ENCODE measurements around the gene METTL4. TPM values are rescaled to one million over a fixed set of nuclear protein-coding genes. Genes with fewer than 3 reads are reported as not detected.

The METTL4 gene
- total RNA-seq, 2 donors from 2014 or later: 11.2 to 17.5 TPM

DNA sequence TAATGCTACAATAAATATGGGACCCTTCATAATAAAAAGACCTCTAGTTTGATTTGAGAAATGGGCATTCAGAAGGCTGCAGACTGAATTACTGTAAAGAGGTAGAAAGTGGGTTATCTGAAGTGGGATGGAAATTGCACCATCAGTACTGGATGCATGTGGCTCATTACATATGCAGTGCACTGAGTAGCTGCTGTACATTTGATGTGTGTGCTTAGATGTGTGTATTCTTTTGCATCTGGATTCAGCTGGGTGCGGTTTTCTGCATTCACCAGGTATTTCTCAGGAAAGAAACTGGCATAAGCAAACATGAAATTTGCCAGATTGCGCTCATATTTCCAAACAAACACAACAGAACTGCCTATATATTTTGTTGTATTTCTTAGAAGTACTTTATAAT lies 38.3 kb upstream of the METTL4 start:
- H3K9me3 ChIP-seq (ENCODE audit: control insufficient read depth, low read length): peaks cover 1% of the 10 kb centered on the region
- Mint-ChIP-seq H3K4me3 (no peak overlapping the region), H3K9me3 (no peaks in the 10 kb centered on the region), H3K4me1 (no peaks in the 10 kb centered on the region), H3K27me3 (ENCODE audit: insufficient read depth) (no peaks in the 10 kb centered on the region), H3K27ac (no peak overlapping the region), H3K36me3 (ENCODE audit: low read depth) (peaks cover 33% of the 10 kb centered on the region)
- H3K36me3 ChIP-seq (ENCODE audit: control insufficient read depth, insufficient read depth, low read length): peaks cover 81% of the 10 kb centered on the region
- no peak overlapping the region for H3K4me3 ChIP-seq (ENCODE audit: low read length)
- WGBS, 2 experiments (ENCODE audit: insufficient coverage in 1 of 2, insufficient read length in 1 of 2): 86% methylated on average over 1 of the region's 2 CpGs; no CpG with 5 or more reads in 1 of the 2 experiments
- no peak for TF ChIP-seq CTCF (conservative IDR thresholded peaks at IDR 0.05)
- no peak for DNase-seq
- no peak overlapping the region for H3K27ac ChIP-seq (ENCODE audit: low read depth, low read length)
- H3K4me1 ChIP-seq (ENCODE audit: control insufficient read depth, insufficient read depth, low read length): peaks cover 2% of the 10 kb centered on the region
- no peaks in the 10 kb centered on the region for H3K27me3 ChIP-seq (ENCODE audit: control insufficient read depth, insufficient read depth, low read length, poor library complexity, severe bottlenecking)
- H3K9ac ChIP-seq (ENCODE audit: extremely low read depth, low read length, poor library complexity, severe bottlenecking): no peak overlapping the region

GRCh38 chr18:2606335-2606734 lies 35.0 kb upstream of the METTL4 start:
- Histone ChIP-seq H3K9me3 (ENCODE audit: control insufficient read depth, low read length) (no peaks in the 10 kb centered on the region), H3K9ac (ENCODE audit: extremely low read depth, low read length, poor library complexity, severe bottlenecking) (no peak overlapping the region), H3K36me3 (ENCODE audit: control insufficient read depth, insufficient read depth, low read length) (peaks cover 83% of the 10 kb centered on the region), H3K4me1 (ENCODE audit: control insufficient read depth, insufficient read depth, low read length) (no peaks in the 10 kb centered on the region), H3K4me3 (ENCODE audit: low read length) (no peak overlapping the region), H3K27ac (ENCODE audit: low read depth, low read length) (no peak overlapping the region), H3K27me3 (ENCODE audit: control insufficient read depth, insufficient read depth, low read length, poor library complexity, severe bottlenecking) (no peaks in the 10 kb centered on the region)
- no peak for TF ChIP-seq CTCF (conservative IDR thresholded peaks at IDR 0.05)
- Mint-ChIP-seq H3K36me3 (ENCODE audit: low read depth) (peaks cover 26% of the 10 kb centered on the region), H3K4me3 (no peak overlapping the region), H3K27ac (no peak overlapping the region), H3K4me1 (no peaks in the 10 kb centered on the region), H3K9me3 (no peaks in the 10 kb centered on the region), H3K27me3 (ENCODE audit: insufficient read depth) (no peaks in the 10 kb centered on the region)
- WGBS, 2 experiments (ENCODE audit: insufficient coverage in 1 of 2, insufficient read length in 1 of 2): 100% methylated on average over 2 of the region's 2 CpGs; no CpG with 5 or more reads in 1 of the 2 experiments
- no peak for DNase-seq

DNA sequence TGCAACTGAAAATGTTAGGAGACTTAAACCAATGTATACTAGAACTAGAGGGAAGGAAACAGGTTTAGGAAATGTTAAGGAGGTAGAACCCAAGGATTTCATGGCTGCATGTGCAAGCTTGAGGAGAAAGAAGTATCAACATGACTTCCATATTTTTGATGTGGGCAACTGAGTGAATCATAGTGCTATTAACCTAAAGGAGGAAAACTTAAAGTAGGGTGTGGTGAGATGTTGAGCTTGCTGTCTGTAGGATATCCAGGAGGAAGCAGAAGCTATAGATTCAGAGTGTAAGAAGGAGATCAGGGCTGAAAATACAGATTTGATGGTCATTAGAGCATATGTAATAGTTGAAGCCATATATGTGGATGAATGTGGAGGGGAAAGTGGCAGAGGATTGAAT lies 31.5 kb upstream of the METTL4 start:
- no peak overlapping the region for H3K27ac ChIP-seq (ENCODE audit: low read depth, low read length)
- no peak for TF ChIP-seq CTCF (conservative IDR thresholded peaks at IDR 0.05)
- H3K9me3 Mint-ChIP-seq: no peaks in the 10 kb centered on the region
- no peaks in the 10 kb centered on the region for H3K4me1 ChIP-seq (ENCODE audit: control insufficient read depth, insufficient read depth, low read length)
- H3K27ac Mint-ChIP-seq: no peak overlapping the region
- H3K27me3 ChIP-seq (ENCODE audit: control insufficient read depth, insufficient read depth, low read length, poor library complexity, severe bottlenecking): no peaks in the 10 kb centered on the region
- peaks cover 30% of the 10 kb centered on the region for H3K36me3 Mint-ChIP-seq (ENCODE audit: low read depth)
- no peak overlapping the region for H3K4me3 Mint-ChIP-seq
- H3K27me3 Mint-ChIP-seq (ENCODE audit: insufficient read depth): no peaks in the 10 kb centered on the region
- no peak overlapping the region for H3K4me3 ChIP-seq (ENCODE audit: low read length)
- no peaks in the 10 kb centered on the region for H3K9me3 ChIP-seq (ENCODE audit: control insufficient read depth, low read length)
- DNase-seq: no peak
- H3K36me3 ChIP-seq (ENCODE audit: control insufficient read depth, insufficient read depth, low read length): peaks cover 79% of the 10 kb centered on the region
- no peak overlapping the region for H3K9ac ChIP-seq (ENCODE audit: extremely low read depth, low read length, poor library complexity, severe bottlenecking)
- no peaks in the 10 kb centered on the region for H3K4me1 Mint-ChIP-seq

Measured in endodermal cell (in vitro differentiated cells).